ENCODE data around the gene FBXL20.

FBXL20 gene

GRCh38 chr17:39416141-39416540 is 14.7 kb upstream of the FBXL20 start:
- Histone ChIP-seq H3K4me3 (ENCODE audit: low read depth, low read length, poor library complexity, severe bottlenecking) (no peak overlapping the region), H3K9me2 (ENCODE audit: low read depth, low read length) (no peaks in the 10 kb centered on the region), H3K27me3 (ENCODE audit: insufficient read depth, low read length) (no peaks in the 10 kb centered on the region), H3K4me2 (ENCODE audit: low read length) (no peak overlapping the region), H3K4me1 (ENCODE audit: insufficient read depth, low read length, severe bottlenecking) (no peaks in the 10 kb centered on the region), H3K9me3 (ENCODE audit: low read length) (no peaks in the 10 kb centered on the region), H3K36me3 (ENCODE audit: insufficient read depth, low read length) (peaks cover 82% of the 10 kb centered on the region), H3K27ac (ENCODE audit: low read depth, low read length, poor library complexity, severe bottlenecking) (no peak overlapping the region), H2AFZ (ENCODE audit: low read length) (no peak overlapping the region), H3K79me2 (ENCODE audit: insufficient read depth, low read length) (no peaks in the 10 kb centered on the region), H3K9ac (ENCODE audit: low read length) (no peak overlapping the region), H4K20me1 (ENCODE audit: insufficient read depth, low read length) (no peaks in the 10 kb centered on the region), H3F3A (ENCODE audit: insufficient read depth, low read length) (no peaks in the 10 kb centered on the region)
- TF ChIP-seq CTCF (IDR thresholded peaks at IDR 0.05; ENCODE audit: low read length), result no peak
- no peak for TF ChIP-seq EZH2 (IDR thresholded peaks at IDR 0.05; ENCODE audit: borderline replicate concordance, low read length)

- Histone ChIP-seq H3K4me2 (ENCODE audit: low read length) (no peak overlapping the region), H3K27ac (ENCODE audit: low read depth, low read length, poor library complexity, severe bottlenecking) (no peak overlapping the region), H3K79me2 (ENCODE audit: insufficient read depth, low read length) (no peaks in the 10 kb centered on the region), H3K36me3 (ENCODE audit: insufficient read depth, low read length) (peaks cover 89% of the 10 kb centered on the region), H3K4me3 (ENCODE audit: low read depth, low read length, poor library complexity, severe bottlenecking) (no peak overlapping the region), H3K27me3 (ENCODE audit: insufficient read depth, low read length) (no peaks in the 10 kb centered on the region), H3K9me3 (ENCODE audit: low read length) (no peaks in the 10 kb centered on the region), H4K20me1 (ENCODE audit: insufficient read depth, low read length) (no peaks in the 10 kb centered on the region), H3K4me1 (ENCODE audit: insufficient read depth, low read length, severe bottlenecking) (no peaks in the 10 kb centered on the region), H3F3A (ENCODE audit: insufficient read depth, low read length) (no peaks in the 10 kb centered on the region), H3K9ac (ENCODE audit: low read length) (no peak overlapping the region), H2AFZ (ENCODE audit: low read length) (no peak overlapping the region), H3K9me2 (ENCODE audit: low read depth, low read length) (no peaks in the 10 kb centered on the region)
- TF ChIP-seq EZH2 (IDR thresholded peaks at IDR 0.05; ENCODE audit: borderline replicate concordance, low read length) (no peak), CTCF (IDR thresholded peaks at IDR 0.05; ENCODE audit: low read length) (no peak)
These were observed 8.9 kb upstream of the FBXL20 start for GRCh38 chr17:39410279-39410678.

- H3K9me3 ChIP-seq (ENCODE audit: low read length), result no peaks in the 10 kb centered on the region
- H3K4me1 ChIP-seq (ENCODE audit: insufficient read depth, low read length, severe bottlenecking), result no peaks in the 10 kb centered on the region
- no peaks in the 10 kb centered on the region for H3K9me2 ChIP-seq (ENCODE audit: low read depth, low read length)
- TF ChIP-seq EZH2 (IDR thresholded peaks at IDR 0.05; ENCODE audit: borderline replicate concordance, low read length) (no peak), CTCF (IDR thresholded peaks at IDR 0.05; ENCODE audit: low read length) (no peak)
- H4K20me1 ChIP-seq (ENCODE audit: insufficient read depth, low read length), result no peaks in the 10 kb centered on the region
- H3K9ac ChIP-seq (ENCODE audit: low read length), result no peak overlapping the region
- H3K79me2 ChIP-seq (ENCODE audit: insufficient read depth, low read length), result no peaks in the 10 kb centered on the region
- 0 out of 2 replicates have a peak, but pooled peaks cover 3% of the 10 kb centered on the region for H3F3A ChIP-seq (ENCODE audit: insufficient read depth, low read length)
- no peak overlapping the region for H3K4me2 ChIP-seq (ENCODE audit: low read length)
- no peak overlapping the region for H3K4me3 ChIP-seq (ENCODE audit: low read depth, low read length, poor library complexity, severe bottlenecking)
- no peak overlapping the region for H2AFZ ChIP-seq (ENCODE audit: low read length)
- peaks cover 73% of the 10 kb centered on the region for H3K36me3 ChIP-seq (ENCODE audit: insufficient read depth, low read length)
- no peaks in the 10 kb centered on the region for H3K27me3 ChIP-seq (ENCODE audit: insufficient read depth, low read length)
- H3K27ac ChIP-seq (ENCODE audit: low read depth, low read length, poor library complexity, severe bottlenecking), result no peak overlapping the region
These were observed 6.9 kb upstream of the FBXL20 start for GRCh38 chr17:39408360-39408759.

Data from OCI-LY1 (cell line).